Liver (tissue), 9 donors: ENCODE measurements around the gene CFAP157. TPM values are rescaled to one million over a fixed set of nuclear protein-coding genes. Genes with fewer than 3 reads are reported as not detected.

ENCODE experiments used
- DNase-seq: peaks from one replicate; pipeline ENCODE4 v3.0.0-alpha.2; 2017; ENCODE audit warnings: low spot score
- H3K27ac ChIP-seq, 2 donors: one replicate each; pipeline ENCODE4 v1.7.0; 2013; ENCODE audit warnings: inconsistent platforms in 2 of 2, low read length in 2 of 2, control low read depth in 1 of 2, low read depth in 1 of 2, mild to moderate bottlenecking in 1 of 2
- H3K27me3 ChIP-seq, 4 donors: one replicate each; pipeline versions ENCODE4 v1.6.1 to v1.7.0; 2013; ENCODE audit warnings: low read length in 3 of 4, inconsistent platforms in 1 of 4, mild to moderate bottlenecking in 1 of 4, moderate library complexity in 1 of 4; ENCODE audit not compliant: control insufficient read depth in 4 of 4, insufficient read depth in 4 of 4
- H3K36me3 ChIP-seq, 4 donors: one replicate each; pipeline versions ENCODE4 v1.6.1 to v1.7.0; 2013; ENCODE audit warnings: low read length in 3 of 4, mild to moderate bottlenecking in 3 of 4, low read depth in 1 of 4, moderate library complexity in 1 of 4; ENCODE audit not compliant: control insufficient read depth in 4 of 4, insufficient read depth in 3 of 4
- H3K4me1 ChIP-seq, 4 donors: one replicate each; pipeline versions ENCODE4 v1.6.1 to v1.7.0; 2013; ENCODE audit warnings: low read length in 3 of 4, mild to moderate bottlenecking in 3 of 4, moderate library complexity in 1 of 4; ENCODE audit not compliant: control insufficient read depth in 4 of 4, insufficient read depth in 4 of 4
- H3K4me3 ChIP-seq, 3 donors: one replicate each; pipeline versions ENCODE4 v1.6.1 to v1.7.0; 2013; ENCODE audit warnings: low read length in 3 of 3, control low read depth in 1 of 3, low read depth in 1 of 3, mild to moderate bottlenecking in 1 of 3
- H3K9ac ChIP-seq, 2 donors: one replicate each; pipeline ENCODE4 v1.7.0; 2013; ENCODE audit warnings: low read length in 2 of 2, mild to moderate bottlenecking in 2 of 2, moderate library complexity in 2 of 2, control low read depth in 1 of 2, low read depth in 1 of 2
- H3K9me3 ChIP-seq, 4 donors: one replicate each; pipeline versions ENCODE4 v1.6.1 to v1.7.0; 2013; ENCODE audit warnings: low read length in 3 of 4; ENCODE audit not compliant: control insufficient read depth in 4 of 4
- FOXA1 ChIP-seq: IDR thresholded peaks from 2 replicates; pipeline ENCODE4 v1.6.1; 2016; ENCODE audit warnings: antibody characterized with exemption
- FOXA2 ChIP-seq: IDR thresholded peaks from 2 replicates; pipeline ENCODE4 v1.6.1; 2016; ENCODE audit warnings: antibody characterized with exemption
- HNF4G ChIP-seq: IDR thresholded peaks from 2 replicates; pipeline ENCODE4 v1.6.1; 2016; ENCODE audit warnings: antibody characterized with exemption
- JUND ChIP-seq, 2 donors: IDR thresholded peaks; 2 replicates each; pipeline ENCODE4 v1.6.1; 2016; ENCODE audit warnings: antibody characterized with exemption in 2 of 2
- RAD21 ChIP-seq, 2 donors: IDR thresholded peaks; 2 replicates each; pipeline ENCODE4 v1.6.1; 2016; ENCODE audit warnings: antibody characterized with exemption in 2 of 2, mild to moderate bottlenecking in 2 of 2
- RXRA ChIP-seq, 2 donors: IDR thresholded peaks; 2 replicates each; pipeline ENCODE4 v1.6.1; 2017 to 2018; ENCODE audit warnings: antibody characterized with exemption in 2 of 2, mild to moderate bottlenecking in 1 of 2
- SP1 ChIP-seq: IDR thresholded peaks from 2 replicates; pipeline ENCODE4 v1.6.1; 2018; ENCODE audit warnings: antibody characterized with exemption, mild to moderate bottlenecking
- TAF1 ChIP-seq: conservative IDR thresholded peaks from 2 replicates; pipeline ENCODE4 v1.6.1; 2016; ENCODE audit warnings: antibody characterized with exemption, mild to moderate bottlenecking
- YY1 ChIP-seq: IDR thresholded peaks from 2 replicates; pipeline ENCODE4 v1.6.1; 2016; ENCODE audit warnings: antibody characterized with exemption, mild to moderate bottlenecking
- WGBS: extraction: QIAGEN DNeasy Blood & Tissue Kit; methylation state at CpG from one replicate; pipeline ENCODE4 v1.1.7; 2013; 5-methylcytosine and 5-hydroxymethylcytosine counted together
- polyA plus RNA-seq, 2 donors: library from polyadenylated mRNA; stranded (reverse) in 1 of 2; unstranded in 1 of 2; fragments of 200-250 nt in 1 of 2; fragments of >200 nt in 1 of 2; fragmentation: Nextera tagmentation in 1 of 2; extraction: Ambion mirVana in 1 of 2; gene quantifications; one replicate each; pipeline versions ENCODE4 v1.2.1 to v1.2.3, GENCODE V29; 2013 to 2015
- total RNA-seq, 2 donors: library from RNA; depleted of rRNA; stranded (reverse); fragments of >200 nt; gene quantifications; one replicate each; pipeline ENCODE4 v1.2.3, GENCODE V29; 2014
- TF ChIP-seq, protein P1 (sequence below): IDR thresholded peaks from 2 replicates; pipeline ENCODE4 v1.6.1; 2016; ENCODE audit warnings: antibody characterized with exemption
- TF ChIP-seq, protein P2 (sequence below): IDR thresholded peaks from 2 replicates; pipeline ENCODE4 v1.6.1; 2016; ENCODE audit warnings: antibody characterized with exemption, mild to moderate bottlenecking
- TF ChIP-seq, protein P3 (sequence below): IDR thresholded peaks from 2 replicates; pipeline ENCODE4 v1.6.1; 2016; ENCODE audit warnings: antibody characterized with exemption
- TF ChIP-seq, protein P4 (sequence below): fragments of 150-350 bp; IDR thresholded peaks from 2 replicates; pipeline ENCODE4 v1.5.1; 2017; ENCODE audit warnings: improper control_type of control experiment, low read depth, low read length; ENCODE audit not compliant: missing input control
- donor health status: healthy.
- donor health status: healthy.
- donor health status: healthy.
- donor health status: healthy.
- donor health status: healthy.

CFAP157 gene
- total and polyA plus RNA-seq, 4 donors: 0.07 to 0.22 TPM; not detected in 2

DNA sequence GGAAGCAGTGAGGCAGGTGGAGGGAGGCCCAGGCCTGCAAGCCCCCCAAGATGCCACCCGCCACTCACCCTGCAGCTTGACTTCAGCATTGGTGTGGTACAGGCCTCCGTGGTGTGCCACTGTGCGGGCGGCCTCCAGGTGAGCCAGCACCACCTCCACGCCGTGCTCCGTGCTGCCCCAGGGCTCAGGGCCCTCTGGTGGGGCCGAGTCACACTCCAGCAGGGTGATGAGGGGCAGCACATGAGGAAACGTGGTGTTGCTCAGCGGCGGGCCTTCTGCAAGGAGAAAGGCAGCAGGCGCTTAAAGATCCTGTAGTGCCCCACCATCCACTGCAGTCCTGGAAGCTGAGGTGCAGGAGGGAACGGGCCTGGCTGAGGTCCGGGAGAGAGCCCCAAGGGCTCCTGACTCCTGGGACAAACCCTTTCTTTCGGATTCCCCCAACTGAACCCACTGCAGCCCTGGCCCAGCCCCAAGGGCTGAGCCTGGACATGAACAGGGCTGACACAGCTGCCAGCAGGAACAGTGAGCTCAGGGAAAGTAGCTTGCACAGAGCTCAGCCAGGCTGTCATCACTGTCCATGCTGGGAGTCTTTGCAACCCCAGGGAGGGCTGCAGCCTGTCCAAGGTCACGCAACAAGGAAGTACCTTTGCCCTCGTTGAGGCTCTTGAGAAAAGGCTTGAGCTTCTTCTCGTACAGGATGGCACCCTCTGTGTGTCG is 33.0 kb downstream of the CFAP157 start:
- Histone ChIP-seq H3K27me3 (no peaks in the 10 kb centered on the region), H3K4me1 (peaks cover 0 to under 1% (median 0%) of the 10 kb centered on the region in 4 donors), H3K4me3 (no peak overlapping the region), H3K9ac (no peak overlapping the region), H3K9me3 (no peaks in the 10 kb centered on the region), H3K36me3 (peaks cover 0 to 2% (median 0%) of the 10 kb centered on the region in 4 donors), H3K27ac (no peak overlapping the region)
- DNase-seq: no peak
- TF ChIP-seq, protein P1, sequence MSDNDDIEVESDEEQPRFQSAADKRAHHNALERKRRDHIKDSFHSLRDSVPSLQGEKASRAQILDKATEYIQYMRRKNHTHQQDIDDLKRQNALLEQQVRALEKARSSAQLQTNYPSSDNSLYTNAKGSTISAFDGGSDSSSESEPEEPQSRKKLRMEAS: no peak
- TF ChIP-seq FOXA2: no peak
- TF ChIP-seq FOXA1: no peak
- TF ChIP-seq HNF4G: no peak
- no peak for TF ChIP-seq SP1
- TF ChIP-seq JUND (IDR thresholded peaks at IDR 0.05): no peak
- no peak for TF ChIP-seq RXRA (IDR thresholded peaks at IDR 0.05)
- TF ChIP-seq, protein P2, sequence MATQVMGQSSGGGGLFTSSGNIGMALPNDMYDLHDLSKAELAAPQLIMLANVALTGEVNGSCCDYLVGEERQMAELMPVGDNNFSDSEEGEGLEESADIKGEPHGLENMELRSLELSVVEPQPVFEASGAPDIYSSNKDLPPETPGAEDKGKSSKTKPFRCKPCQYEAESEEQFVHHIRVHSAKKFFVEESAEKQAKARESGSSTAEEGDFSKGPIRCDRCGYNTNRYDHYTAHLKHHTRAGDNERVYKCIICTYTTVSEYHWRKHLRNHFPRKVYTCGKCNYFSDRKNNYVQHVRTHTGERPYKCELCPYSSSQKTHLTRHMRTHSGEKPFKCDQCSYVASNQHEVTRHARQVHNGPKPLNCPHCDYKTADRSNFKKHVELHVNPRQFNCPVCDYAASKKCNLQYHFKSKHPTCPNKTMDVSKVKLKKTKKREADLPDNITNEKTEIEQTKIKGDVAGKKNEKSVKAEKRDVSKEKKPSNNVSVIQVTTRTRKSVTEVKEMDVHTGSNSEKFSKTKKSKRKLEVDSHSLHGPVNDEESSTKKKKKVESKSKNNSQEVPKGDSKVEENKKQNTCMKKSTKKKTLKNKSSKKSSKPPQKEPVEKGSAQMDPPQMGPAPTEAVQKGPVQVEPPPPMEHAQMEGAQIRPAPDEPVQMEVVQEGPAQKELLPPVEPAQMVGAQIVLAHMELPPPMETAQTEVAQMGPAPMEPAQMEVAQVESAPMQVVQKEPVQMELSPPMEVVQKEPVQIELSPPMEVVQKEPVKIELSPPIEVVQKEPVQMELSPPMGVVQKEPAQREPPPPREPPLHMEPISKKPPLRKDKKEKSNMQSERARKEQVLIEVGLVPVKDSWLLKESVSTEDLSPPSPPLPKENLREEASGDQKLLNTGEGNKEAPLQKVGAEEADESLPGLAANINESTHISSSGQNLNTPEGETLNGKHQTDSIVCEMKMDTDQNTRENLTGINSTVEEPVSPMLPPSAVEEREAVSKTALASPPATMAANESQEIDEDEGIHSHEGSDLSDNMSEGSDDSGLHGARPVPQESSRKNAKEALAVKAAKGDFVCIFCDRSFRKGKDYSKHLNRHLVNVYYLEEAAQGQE: no peak
- TF ChIP-seq RAD21 (IDR thresholded peaks at IDR 0.05): no peak
- TF ChIP-seq, protein P3, sequence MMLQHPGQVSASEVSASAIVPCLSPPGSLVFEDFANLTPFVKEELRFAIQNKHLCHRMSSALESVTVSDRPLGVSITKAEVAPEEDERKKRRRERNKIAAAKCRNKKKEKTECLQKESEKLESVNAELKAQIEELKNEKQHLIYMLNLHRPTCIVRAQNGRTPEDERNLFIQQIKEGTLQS: no peak
- TF ChIP-seq, protein P4, sequence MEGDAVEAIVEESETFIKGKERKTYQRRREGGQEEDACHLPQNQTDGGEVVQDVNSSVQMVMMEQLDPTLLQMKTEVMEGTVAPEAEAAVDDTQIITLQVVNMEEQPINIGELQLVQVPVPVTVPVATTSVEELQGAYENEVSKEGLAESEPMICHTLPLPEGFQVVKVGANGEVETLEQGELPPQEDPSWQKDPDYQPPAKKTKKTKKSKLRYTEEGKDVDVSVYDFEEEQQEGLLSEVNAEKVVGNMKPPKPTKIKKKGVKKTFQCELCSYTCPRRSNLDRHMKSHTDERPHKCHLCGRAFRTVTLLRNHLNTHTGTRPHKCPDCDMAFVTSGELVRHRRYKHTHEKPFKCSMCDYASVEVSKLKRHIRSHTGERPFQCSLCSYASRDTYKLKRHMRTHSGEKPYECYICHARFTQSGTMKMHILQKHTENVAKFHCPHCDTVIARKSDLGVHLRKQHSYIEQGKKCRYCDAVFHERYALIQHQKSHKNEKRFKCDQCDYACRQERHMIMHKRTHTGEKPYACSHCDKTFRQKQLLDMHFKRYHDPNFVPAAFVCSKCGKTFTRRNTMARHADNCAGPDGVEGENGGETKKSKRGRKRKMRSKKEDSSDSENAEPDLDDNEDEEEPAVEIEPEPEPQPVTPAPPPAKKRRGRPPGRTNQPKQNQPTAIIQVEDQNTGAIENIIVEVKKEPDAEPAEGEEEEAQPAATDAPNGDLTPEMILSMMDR: no peak
- WGBS: 85% methylated on average over 19 of the region's 19 CpGs

DNA sequence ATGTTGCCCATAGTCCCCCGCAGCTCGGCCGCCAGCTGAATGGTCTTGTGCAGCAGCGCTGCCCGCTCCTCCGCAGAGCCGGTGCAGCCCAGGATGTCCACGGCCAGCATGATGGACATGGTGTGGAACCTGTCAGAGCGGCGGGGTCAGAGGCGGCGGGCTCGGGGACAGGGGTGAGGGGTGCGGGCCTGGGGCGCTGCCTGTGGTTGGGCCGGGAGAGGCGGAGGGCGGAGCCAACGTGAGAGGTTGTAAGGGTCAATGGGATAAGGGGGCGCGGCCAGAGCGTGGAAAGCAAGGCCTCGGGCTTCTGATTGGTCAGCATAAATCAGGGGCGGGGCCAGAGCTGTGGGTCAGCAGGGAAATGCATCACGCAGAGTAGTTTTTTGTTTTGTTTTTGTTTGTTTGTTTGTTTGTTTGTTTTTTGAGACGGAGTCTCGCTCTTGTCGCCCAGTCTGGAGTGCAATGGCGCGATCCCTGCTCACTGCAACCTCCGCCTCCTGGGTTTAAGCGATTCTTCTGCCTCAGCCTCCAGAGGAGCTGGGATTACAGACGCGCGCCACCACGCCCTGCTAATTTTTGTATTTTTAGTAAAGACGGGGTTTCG is 35.1 kb downstream of the CFAP157 start:
- no peaks in the 10 kb centered on the region for H3K4me1 ChIP-seq
- TF ChIP-seq TAF1: no peak
- TF ChIP-seq, protein P3: no peak
- no peak for TF ChIP-seq FOXA1
- no peak for TF ChIP-seq YY1
- no peak for TF ChIP-seq FOXA2
- no peak for TF ChIP-seq JUND (IDR thresholded peaks at IDR 0.05)
- no peak for TF ChIP-seq HNF4G
- TF ChIP-seq RXRA (IDR thresholded peaks at IDR 0.05): no peak
- WGBS: 35% methylated on average over 38 of the region's 38 CpGs
- peak; percentile 47 for DNase-seq
- peaks cover 0 to 2% (median under 1%) of the 10 kb centered on the region in 4 donors for H3K36me3 ChIP-seq
- no peaks in the 10 kb centered on the region for H3K9me3 ChIP-seq
- no peaks in the 10 kb centered on the region for H3K27me3 ChIP-seq
- no peak overlapping the region for H3K4me3 ChIP-seq
- no peak overlapping the region for H3K27ac ChIP-seq
- no peak overlapping the region for H3K9ac ChIP-seq
